H1 (cell line): ENCODE data around the gene ID2. TPM values are rescaled to one million over a fixed set of nuclear protein-coding genes. Genes with fewer than 3 reads are reported as not detected.

Experiments used
- ASH2L ChIP-seq: fragments of 200-600, 300-600 bp; sonication (generic); IDR thresholded peaks from one replicate; pipeline ENCODE4 v1.7.1; 2017; ENCODE audit warnings: low read length
- CEBPB ChIP-seq: IDR thresholded peaks from 2 replicates; pipeline ENCODE4 v1.6.1; 2012; ENCODE audit warnings: low read depth, low read length
- CHD1 ChIP-seq: IDR thresholded peaks from 2 replicates; pipeline ENCODE4 v1.6.1; 2012; ENCODE audit warnings: low read depth, low read length, improper control_type of control experiment
- CHD2 ChIP-seq: IDR thresholded peaks from 2 replicates; pipeline ENCODE4 v1.6.1; 2012; ENCODE audit warnings: low read length, improper control_type of control experiment
- CTBP2 ChIP-seq: IDR thresholded peaks from 2 replicates; pipeline ENCODE4 v1.7.0; 2011; ENCODE audit warnings: borderline replicate concordance, mild to moderate bottlenecking, moderate library complexity, mixed read lengths, low read length; ENCODE audit not compliant: insufficient read depth, insufficient read length
- KDM1A ChIP-seq: fragments of 200-600, 300-600 bp; sonication (generic); IDR thresholded peaks from 2 replicates; pipeline ENCODE4 v1.7.1; 2016; ENCODE audit warnings: mild to moderate bottlenecking, low read length, borderline replicate concordance
- PHF8 ChIP-seq: fragments of 200-600 bp; sonication (generic); conservative IDR thresholded peaks from 2 replicates; pipeline ENCODE4 v1.7.1; 2012; ENCODE audit warnings: low read depth, mild to moderate bottlenecking, inconsistent platforms, low read length, moderate library complexity
- POLR2A ChIP-seq, 2 experiments: IDR thresholded peaks; 1 replicate in 1 of 2; 2 replicates in 1 of 2; pipeline ENCODE4 v1.6.1; 2011; ENCODE audit warnings: low read depth in 2 of 2, low read length in 2 of 2, mild to moderate bottlenecking in 2 of 2; ENCODE audit errors: control extremely low read depth in 1 of 2
- POU5F1 ChIP-seq: IDR thresholded peaks from 2 replicates; pipeline ENCODE4 v1.6.1; 2011; ENCODE audit warnings: low read depth, mild to moderate bottlenecking, low read length, moderate library complexity
- RFX5 ChIP-seq: IDR thresholded peaks from 2 replicates; pipeline ENCODE4 v1.6.1; 2011; ENCODE audit warnings: low read depth, low read length, improper control_type of control experiment, borderline replicate concordance
- RNF2 ChIP-seq: fragments of 200-900, 300-1000 bp; sonication (generic); IDR thresholded peaks from 2 replicates; pipeline ENCODE4 v1.7.1; 2016; ENCODE audit warnings: borderline replicate concordance, low read depth, mild to moderate bottlenecking, antibody characterized with exemption, low read length; ENCODE audit not compliant: poor library complexity, severe bottlenecking; ENCODE audit errors: missing control alignments
- SP2 ChIP-seq: IDR thresholded peaks from 2 replicates; pipeline ENCODE4 v1.6.1; 2012; ENCODE audit warnings: mild to moderate bottlenecking, low read length, inconsistent platforms
- TAF1 ChIP-seq: IDR thresholded peaks from 2 replicates; pipeline ENCODE4 v1.6.1; 2011; ENCODE audit warnings: mild to moderate bottlenecking, low read depth, low read length
- TBP ChIP-seq: IDR thresholded peaks from 2 replicates; pipeline ENCODE4 v1.6.1; 2011; ENCODE audit warnings: low read depth, low read length, improper control_type of control experiment
- TEAD4 ChIP-seq: IDR thresholded peaks from 2 replicates; pipeline ENCODE4 v1.6.1; 2012; ENCODE audit warnings: low read depth, low read length, inconsistent platforms, mixed read lengths
- polyA plus RNA-seq, 7 experiments: library from polyadenylated mRNA; depleted of rRNA in 3 of 7; stranded (reverse) in 5 of 7; unstranded in 2 of 7; fragments of >200 nt in 5 of 7; fragments of 200-250 nt in 2 of 7; gene quantifications; 1 replicate in 5 of 7; 2 replicates in 1 of 7; 4 replicates in 1 of 7; pipeline versions ENCODE4 v1.2.1 to v1.2.3, GENCODE V29; 2011 to 2013; ENCODE audit warnings: missing spikeins in 2 of 7, mixed read lengths in 2 of 7
- total RNA-seq: library from RNA; stranded (reverse); fragmentation: NEBNext Ultra II Directional; extraction: Animal tissue kit (Norgen Biotek cat#: 25700); gene quantifications from 2 replicates; pipeline ENCODE4 v1.2.1, GENCODE V29; 2021
- TF ChIP-seq, protein P1 (sequence below): IDR thresholded peaks from 2 replicates; pipeline ENCODE4 v1.6.1; 2012; ENCODE audit warnings: inconsistent platforms

The ID2 gene
- total and polyA plus RNA-seq, 2 of the 8 experiments (the other 6 are each of a cell fraction or from before 2014, with no cell fraction given): 36.7 to 214 TPM

DNA sequence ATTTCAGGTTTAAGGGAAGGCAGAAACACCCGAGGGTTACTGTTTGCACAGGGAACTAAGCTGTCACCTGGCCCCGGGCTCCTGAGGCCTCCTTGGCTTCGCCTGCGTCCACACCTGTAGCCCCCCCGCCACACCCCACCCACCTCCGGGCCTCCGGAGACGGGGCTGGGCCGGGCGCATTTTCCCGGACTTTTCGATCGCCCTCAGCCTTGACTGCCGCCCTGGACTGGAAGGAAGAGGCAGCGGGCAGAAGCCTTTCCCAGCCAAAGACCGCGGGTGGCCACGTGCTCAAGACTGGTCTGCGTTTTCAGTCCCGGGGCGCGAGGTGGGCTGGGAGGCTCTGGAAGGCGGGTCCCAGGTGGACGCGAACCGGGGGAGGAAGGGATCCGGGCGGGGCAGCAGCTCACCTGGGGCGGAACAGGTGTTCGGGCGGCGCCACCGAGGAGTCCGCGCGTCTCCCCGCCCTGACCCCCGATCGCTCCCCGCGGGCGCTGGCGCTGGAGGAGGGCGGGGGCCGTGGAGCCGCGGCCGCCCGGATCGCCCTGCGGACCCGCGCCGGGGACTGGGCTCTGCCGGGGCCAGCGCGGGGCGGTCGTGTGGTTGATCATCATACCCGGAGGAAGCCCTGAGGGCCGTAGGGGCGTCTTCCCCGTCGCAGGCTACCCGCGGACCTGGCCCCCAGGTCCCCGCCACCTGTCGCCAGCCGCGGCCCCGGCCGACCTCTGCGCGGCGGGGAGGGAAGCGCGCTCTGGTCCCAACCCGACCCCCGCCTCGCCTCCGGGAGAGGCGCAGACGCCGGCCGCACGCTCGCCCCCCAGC is 3.2 kb downstream of the ID2 start (continued):
- TF ChIP-seq POLR2A (IDR thresholded peaks at IDR 0.05; ENCODE audit: control extremely low read depth in 1 of 2, low read depth in 2 of 2, low read length in 2 of 2): peak; percentile 58 to 66; a peak in 2 of 3 replicates
- no peak for TF ChIP-seq PHF8
- TF ChIP-seq TEAD4: no peak
- no peak for TF ChIP-seq POU5F1
- TF ChIP-seq CHD2: no peak
- TF ChIP-seq ASH2L: peak; percentile 16
- no peak for TF ChIP-seq CEBPB
- no peak for TF ChIP-seq RNF2
- TF ChIP-seq CTBP2: no peak
- no peak for TF ChIP-seq TAF1
- TF ChIP-seq KDM1A: no peak
- no peak for TF ChIP-seq SP2
- TF ChIP-seq RFX5: no peak
- no peak for TF ChIP-seq CHD1
- no peak for TF ChIP-seq TBP
- TF ChIP-seq, protein P1, sequence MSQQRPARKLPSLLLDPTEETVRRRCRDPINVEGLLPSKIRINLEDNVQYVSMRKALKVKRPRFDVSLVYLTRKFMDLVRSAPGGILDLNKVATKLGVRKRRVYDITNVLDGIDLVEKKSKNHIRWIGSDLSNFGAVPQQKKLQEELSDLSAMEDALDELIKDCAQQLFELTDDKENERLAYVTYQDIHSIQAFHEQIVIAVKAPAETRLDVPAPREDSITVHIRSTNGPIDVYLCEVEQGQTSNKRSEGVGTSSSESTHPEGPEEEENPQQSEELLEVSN: peak; percentile 95
